ENCODE results near the gene G3BP2.

The G3BP2 gene

GRCh38 chr4:75639124-75639695 lies 34.0 kb downstream of the G3BP2 start:
- Histone ChIP-seq H3K4me3 (ENCODE audit: low read depth, low read length) (no peak overlapping the region), H3K36me3 (ENCODE audit: control insufficient read depth, insufficient read depth, low read length) (peaks cover 20% of the 10 kb centered on the region), H3K9ac (ENCODE audit: low read length) (no peak overlapping the region), H3K9me3 (ENCODE audit: control insufficient read depth, insufficient read depth, low read depth, low read length) (no peaks in the 10 kb centered on the region), H3K27me3 (ENCODE audit: control insufficient read depth, insufficient read depth, low read length) (no peaks in the 10 kb centered on the region), H3K27ac (ENCODE audit: low read depth, low read length) (no peak overlapping the region), H3K4me1 (ENCODE audit: control insufficient read depth, insufficient read depth, low read length) (no peaks in the 10 kb centered on the region)

DNA sequence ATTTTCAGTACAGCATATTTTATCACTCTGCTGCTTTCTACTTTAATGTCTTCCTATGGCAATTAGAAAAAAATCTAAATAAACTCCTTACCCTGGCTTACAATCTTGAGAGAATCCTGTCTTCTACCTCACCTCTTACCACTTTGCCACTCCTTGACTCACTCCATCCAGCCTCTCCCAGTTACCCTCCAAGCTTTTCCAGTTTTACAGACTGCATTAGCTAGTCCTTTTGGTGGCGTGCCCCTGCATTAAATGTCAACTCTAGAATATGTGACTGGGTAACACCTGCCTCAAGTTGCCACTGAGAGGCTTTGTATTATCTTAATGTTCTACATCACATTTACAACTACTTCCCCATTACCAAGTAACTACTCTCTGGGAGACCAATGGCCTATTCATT lies 35.4 kb downstream of the G3BP2 start:
- H3K27ac ChIP-seq (ENCODE audit: low read depth, low read length): no peak overlapping the region
- no peaks in the 10 kb centered on the region for H3K27me3 ChIP-seq (ENCODE audit: control insufficient read depth, insufficient read depth, low read length)
- H3K4me1 ChIP-seq (ENCODE audit: control insufficient read depth, insufficient read depth, low read length): no peaks in the 10 kb centered on the region
- H3K4me3 ChIP-seq (ENCODE audit: low read depth, low read length): no peak overlapping the region
- no peaks in the 10 kb centered on the region for H3K9me3 ChIP-seq (ENCODE audit: control insufficient read depth, insufficient read depth, low read depth, low read length)
- peaks cover 9% of the 10 kb centered on the region for H3K36me3 ChIP-seq (ENCODE audit: control insufficient read depth, insufficient read depth, low read length)
- H3K9ac ChIP-seq (ENCODE audit: low read length): no peak overlapping the region

GRCh38 chr4:75637176-75637575 lies 36.0 kb downstream of the G3BP2 start:
- no peak overlapping the region for H3K27ac ChIP-seq (ENCODE audit: low read depth, low read length)
- no peaks in the 10 kb centered on the region for H3K9me3 ChIP-seq (ENCODE audit: control insufficient read depth, insufficient read depth, low read depth, low read length)
- peaks cover 3% of the 10 kb centered on the region for H3K36me3 ChIP-seq (ENCODE audit: control insufficient read depth, insufficient read depth, low read length)
- no peaks in the 10 kb centered on the region for H3K27me3 ChIP-seq (ENCODE audit: control insufficient read depth, insufficient read depth, low read length)
- H3K4me1 ChIP-seq (ENCODE audit: control insufficient read depth, insufficient read depth, low read length): no peaks in the 10 kb centered on the region
- H3K4me3 ChIP-seq (ENCODE audit: low read depth, low read length): no peak overlapping the region
- H3K9ac ChIP-seq (ENCODE audit: low read length): no peak overlapping the region

GRCh38 chr4:75634951-75635350 lies 38.3 kb downstream of the G3BP2 start:
- Histone ChIP-seq H3K9me3 (ENCODE audit: control insufficient read depth, insufficient read depth, low read depth, low read length) (no peaks in the 10 kb centered on the region), H3K27ac (ENCODE audit: low read depth, low read length) (no peak overlapping the region)

GRCh38 chr4:75634281-75634680 lies 38.9 kb downstream of the G3BP2 start:
- no peak overlapping the region for H3K4me3 ChIP-seq (ENCODE audit: low read depth, low read length)
- H3K36me3 ChIP-seq (ENCODE audit: control insufficient read depth, insufficient read depth, low read length): no peaks in the 10 kb centered on the region
- H3K9me3 ChIP-seq (ENCODE audit: control insufficient read depth, insufficient read depth, low read depth, low read length): no peaks in the 10 kb centered on the region
- H3K4me1 ChIP-seq (ENCODE audit: control insufficient read depth, insufficient read depth, low read length): 0 out of 2 replicates have a peak, but pooled peaks cover 5% of the 10 kb centered on the region
- no peaks in the 10 kb centered on the region; the same call in 1 of the 2 replicates for H3K27me3 ChIP-seq (ENCODE audit: control insufficient read depth, insufficient read depth, low read length)
- H3K27ac ChIP-seq (ENCODE audit: low read depth, low read length): no peak overlapping the region
- no peak overlapping the region for H3K9ac ChIP-seq (ENCODE audit: low read length)

More at GRCh38 chr4:75634951-75635350, 38.3 kb downstream of the G3BP2 start:
- no peaks in the 10 kb centered on the region for H3K36me3 ChIP-seq (ENCODE audit: control insufficient read depth, insufficient read depth, low read length)
- no peak overlapping the region for H3K4me3 ChIP-seq (ENCODE audit: low read depth, low read length)
- H3K27me3 ChIP-seq (ENCODE audit: control insufficient read depth, insufficient read depth, low read length): no peaks in the 10 kb centered on the region; the same call in 1 of the 2 replicates
- no peak overlapping the region for H3K9ac ChIP-seq (ENCODE audit: low read length)
- 0 out of 2 replicates have a peak, but pooled peaks cover 5% of the 10 kb centered on the region for H3K4me1 ChIP-seq (ENCODE audit: control insufficient read depth, insufficient read depth, low read length)

- Histone ChIP-seq H3K4me3 (ENCODE audit: low read depth, low read length) (no peak overlapping the region), H3K27me3 (ENCODE audit: control insufficient read depth, insufficient read depth, low read length) (no peaks in the 10 kb centered on the region; the same call in 1 of the 2 replicates), H3K4me1 (ENCODE audit: control insufficient read depth, insufficient read depth, low read length) (0 out of 2 replicates have a peak, but pooled peaks cover 5% of the 10 kb centered on the region), H3K27ac (ENCODE audit: low read depth, low read length) (no peak overlapping the region), H3K9me3 (ENCODE audit: control insufficient read depth, insufficient read depth, low read depth, low read length) (no peaks in the 10 kb centered on the region), H3K36me3 (ENCODE audit: control insufficient read depth, insufficient read depth, low read length) (no peaks in the 10 kb centered on the region), H3K9ac (ENCODE audit: low read length) (no peak overlapping the region)
These were observed 39.4 kb downstream of the G3BP2 start for GRCh38 chr4:75633846-75634245.

GRCh38 chr4:75630937-75631329 lies 42.3 kb downstream of the G3BP2 start:
- Histone ChIP-seq H3K27me3 (ENCODE audit: control insufficient read depth, insufficient read depth, low read length) (no peaks in the 10 kb centered on the region; the same call in 1 of the 2 replicates), H3K9me3 (ENCODE audit: control insufficient read depth, insufficient read depth, low read depth, low read length) (no peaks in the 10 kb centered on the region), H3K9ac (ENCODE audit: low read length) (peak overlapping the region; percentile 28), H3K36me3 (ENCODE audit: control insufficient read depth, insufficient read depth, low read length) (no peaks in the 10 kb centered on the region), H3K4me1 (ENCODE audit: control insufficient read depth, insufficient read depth, low read length) (0 out of 2 replicates have a peak, but pooled peaks cover 5% of the 10 kb centered on the region), H3K4me3 (ENCODE audit: low read depth, low read length) (peak overlapping the region; percentile 86), H3K27ac (ENCODE audit: low read depth, low read length) (no peak overlapping the region)

GRCh38 chr4:75630174-75630936 lies 42.9 kb downstream of the G3BP2 start, which contains the start of gene CDKL2:
CDKL2 (minus strand) TSS chr4:75630528; CDS start chr4:75625988, 4,540 bp downstream.
- Histone ChIP-seq H3K4me3 (ENCODE audit: low read depth, low read length) (peak within 1 kb of the TSS; percentile 86), H3K9ac (ENCODE audit: low read length) (peak within 1 kb of the TSS; percentile 28), H3K36me3 (ENCODE audit: control insufficient read depth, insufficient read depth, low read length) (no peaks in the 10 kb centered on the region), H3K27ac (ENCODE audit: low read depth, low read length) (no peak within 1 kb of the TSS), H3K9me3 (ENCODE audit: control insufficient read depth, insufficient read depth, low read depth, low read length) (no peaks in the 10 kb centered on the region), H3K27me3 (ENCODE audit: control insufficient read depth, insufficient read depth, low read length) (no peaks in the 10 kb centered on the region; the same call in 1 of the 2 replicates), H3K4me1 (ENCODE audit: control insufficient read depth, insufficient read depth, low read length) (0 out of 2 replicates have a peak, but pooled peaks cover 5% of the 10 kb centered on the region)

- no peak overlapping the region for H3K27ac ChIP-seq (ENCODE audit: low read depth, low read length)
- no peak overlapping the region for H3K4me3 ChIP-seq (ENCODE audit: low read depth, low read length)
- H3K9me3 ChIP-seq (ENCODE audit: control insufficient read depth, insufficient read depth, low read depth, low read length): no peaks in the 10 kb centered on the region
These were observed 44.0 kb downstream of the G3BP2 start for GRCh38 chr4:75629239-75629638.

GRCh38 chr4:75623026-75623425 lies 50.2 kb downstream of the G3BP2 start:
- Histone ChIP-seq H3K9ac (ENCODE audit: low read length) (no peak overlapping the region), H3K9me3 (ENCODE audit: control insufficient read depth, insufficient read depth, low read depth, low read length) (no peaks in the 10 kb centered on the region), H3K27me3 (ENCODE audit: control insufficient read depth, insufficient read depth, low read length) (no peaks in the 10 kb centered on the region), H3K4me1 (ENCODE audit: control insufficient read depth, insufficient read depth, low read length) (no peaks in the 10 kb centered on the region), H3K27ac (ENCODE audit: low read depth, low read length) (no peak overlapping the region), H3K36me3 (ENCODE audit: control insufficient read depth, insufficient read depth, low read length) (no peaks in the 10 kb centered on the region), H3K4me3 (ENCODE audit: low read depth, low read length) (no peak overlapping the region)

More at GRCh38 chr4:75629239-75629638, 44.0 kb downstream of the G3BP2 start:
- Histone ChIP-seq H3K27me3 (ENCODE audit: control insufficient read depth, insufficient read depth, low read length) (no peaks in the 10 kb centered on the region; the same call in 1 of the 2 replicates), H3K4me1 (ENCODE audit: control insufficient read depth, insufficient read depth, low read length) (0 out of 2 replicates have a peak, but pooled peaks cover 5% of the 10 kb centered on the region), H3K9ac (ENCODE audit: low read length) (no peak overlapping the region), H3K36me3 (ENCODE audit: control insufficient read depth, insufficient read depth, low read length) (no peaks in the 10 kb centered on the region)

- H3K4me1 ChIP-seq (ENCODE audit: control insufficient read depth, insufficient read depth, low read length): no peaks in the 10 kb centered on the region
- H3K27ac ChIP-seq (ENCODE audit: low read depth, low read length): no peak overlapping the region
These were observed 51.5 kb downstream of the G3BP2 start for GRCh38 chr4:75621715-75622114.

More at GRCh38 chr4:75621715-75622114, 51.5 kb downstream of the G3BP2 start:
- no peaks in the 10 kb centered on the region for H3K9me3 ChIP-seq (ENCODE audit: control insufficient read depth, insufficient read depth, low read depth, low read length)
- H3K9ac ChIP-seq (ENCODE audit: low read length): no peak overlapping the region
- no peaks in the 10 kb centered on the region for H3K27me3 ChIP-seq (ENCODE audit: control insufficient read depth, insufficient read depth, low read length)
- no peak overlapping the region for H3K4me3 ChIP-seq (ENCODE audit: low read depth, low read length)
- H3K36me3 ChIP-seq (ENCODE audit: control insufficient read depth, insufficient read depth, low read length): no peaks in the 10 kb centered on the region
